ENCODE results near the gene ATN1.

The ATN1 gene

GRCh38 chr12:6919588-6919987 is 8.2 kb upstream of the ATN1 start:
- ChIA-PET POLR2A (interaction anchor here (0.6 kb wide), 1 partner anchor 53 kb away, joined by 8 read pairs; no protein-coding TSS in a partner anchor), CTCF (interaction anchor here (1.0 to 1.6 kb wide), 4 partner anchors 9 to 47 kb away, joined by 3 to 6 read pairs (median 4); partner anchors contain the start of gene SPSB2)
- DNase-seq (ENCODE audit: extremely low spot score): no peak
- no peak for TF ChIP-seq CTCF (IDR thresholded peaks at IDR 0.05; ENCODE audit: control extremely low read depth, extremely low read depth, low read depth, missing control alignments)

GRCh38 chr12:6921539-6921938 is 6.2 kb upstream of the ATN1 start:
- CTCF ChIA-PET: interaction anchor here (1.0 to 2.9 kb wide), 9 partner anchors 10 to 188 kb away, joined by 3 to 12 read pairs (median 6); partner anchors contain the start of genes PTPN6 and SPSB2
- POLR2A ChIA-PET: interaction anchor here (1.0 kb wide), 1 partner anchor 22 kb away, joined by 3 read pairs; the partner anchor contains the start of genes C12orf57 and RNU7-1
- TF ChIP-seq CTCF (IDR thresholded peaks at IDR 0.05; ENCODE audit: control extremely low read depth, extremely low read depth, low read depth, missing control alignments): no peak
- DNase-seq (ENCODE audit: extremely low spot score): no peak

GRCh38 chr12:6921996-6922946 is 5.5 kb upstream of the ATN1 start:
- ChIA-PET CTCF (interaction anchor here (1.0 to 2.9 kb wide), 9 partner anchors 10 to 187 kb away, joined by 3 to 12 read pairs (median 6); partner anchors contain the start of genes PTPN6 and SPSB2), POLR2A (interaction anchor here (1.0 kb wide), 1 partner anchor 22 kb away, joined by 3 read pairs; the partner anchor contains the start of genes C12orf57 and RNU7-1)
- no peak for DNase-seq (ENCODE audit: extremely low spot score)
- TF ChIP-seq CTCF (IDR thresholded peaks at IDR 0.05; ENCODE audit: control extremely low read depth, extremely low read depth, low read depth, missing control alignments): no peak

- no peak for TF ChIP-seq CTCF (IDR thresholded peaks at IDR 0.05; ENCODE audit: control extremely low read depth, extremely low read depth, low read depth, missing control alignments)
- ChIA-PET CTCF (interaction anchor here (0.6 to 4.4 kb wide), 21 partner anchors 9 to 186 kb away, joined by 3 to 142 read pairs (median 6); partner anchors contain the start of genes C12orf57, C1RL, CDCA3 and ENO2), POLR2A (no interaction called here)
- DNase-seq (ENCODE audit: extremely low spot score): no peak
These were observed 4.6 kb upstream of the ATN1 start for GRCh38 chr12:6923003-6923732.

GRCh38 chr12:6923851-6924250 is 3.9 kb upstream of the ATN1 start:
- ChIA-PET CTCF (interaction anchor here (0.6 to 4.4 kb wide), 23 partner anchors 10 to 221 kb away, joined by 3 to 142 read pairs (median 6); partner anchors contain the start of genes C12orf57, C1RL, CDCA3 and ENO2), POLR2A (interaction anchor here (0.8 kb wide), 1 partner anchor 31 kb away, joined by 3 read pairs; no protein-coding TSS in a partner anchor)
- TF ChIP-seq CTCF (IDR thresholded peaks at IDR 0.05; ENCODE audit: control extremely low read depth, extremely low read depth, low read depth, missing control alignments): no peak
- DNase-seq (ENCODE audit: extremely low spot score): no peak

- ChIA-PET CTCF (interaction anchor here (0.8 to 4.4 kb wide), 25 partner anchors 11 to 220 kb away, joined by 3 to 142 read pairs (median 7); partner anchors contain the start of genes C12orf57, C1RL, ENO2 and LRRC23), POLR2A (interaction anchor here (0.8 to 1.5 kb wide), 5 partner anchors 11 to 183 kb away, joined by 3 to 6 read pairs (median 4); partner anchors contain the start of genes C12orf57, RNU7-1 and TPI1)
- TF ChIP-seq CTCF (IDR thresholded peaks at IDR 0.05; ENCODE audit: control extremely low read depth, extremely low read depth, low read depth, missing control alignments): no peak
- no peak for DNase-seq (ENCODE audit: extremely low spot score)
These were observed 2.6 kb upstream of the ATN1 start for GRCh38 chr12:6925239-6925539.

Measured in GM10248 (cell line).